ENCODE results near the gene CXCR4. TPM values are rescaled to one million over a fixed set of nuclear protein-coding genes. Genes with fewer than 3 reads are reported as not detected.

The CXCR4 gene
- total and polyA plus RNA-seq, 9 of the 15 experiments (the other 6 are each of a cell fraction or from before 2014, with no cell fraction given), result 0.07 to 0.45 (median 0.17) TPM; not detected in 3

DNA sequence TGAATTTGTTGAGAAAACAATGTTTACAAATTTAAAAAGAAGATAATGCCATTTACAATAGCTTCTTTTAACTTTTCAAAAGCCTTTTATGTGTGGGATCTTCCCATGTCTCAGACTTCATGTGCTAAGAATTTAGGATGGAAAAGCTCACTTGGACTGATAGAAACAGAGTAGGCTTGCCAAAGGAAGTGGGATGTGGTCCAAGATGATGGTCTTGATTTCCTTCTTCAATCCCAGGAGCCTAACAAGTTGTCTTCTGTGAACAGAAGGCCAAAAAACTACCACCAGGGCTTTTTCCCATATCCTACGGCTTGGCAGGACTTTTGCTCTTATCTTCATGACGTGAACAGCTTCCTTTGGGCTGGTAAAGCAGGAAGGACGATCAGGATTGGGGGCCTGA, 9.5 kb downstream of the CXCR4 start (continued):
- no peak for TF ChIP-seq KLF1 (tag; IDR thresholded peaks at IDR 0.05)
- TF ChIP-seq NUFIP1 (IDR thresholded peaks at IDR 0.05; ENCODE audit: partially characterized antibody), result no peak
- no peak for TF ChIP-seq ZNF707 (CRISPR knock-in tag; conservative IDR thresholded peaks at IDR 0.05)
- TF ChIP-seq ZNF239 (CRISPR knock-in tag; IDR thresholded peaks at IDR 0.05), result no peak
- TF ChIP-seq PCBP2 (IDR thresholded peaks at IDR 0.05; ENCODE audit: low read depth, low read length, poor library complexity, severe bottlenecking), result no peak
- TF ChIP-seq POLR2A (conservative IDR thresholded peaks at IDR 0.05), result no peak

DNA sequence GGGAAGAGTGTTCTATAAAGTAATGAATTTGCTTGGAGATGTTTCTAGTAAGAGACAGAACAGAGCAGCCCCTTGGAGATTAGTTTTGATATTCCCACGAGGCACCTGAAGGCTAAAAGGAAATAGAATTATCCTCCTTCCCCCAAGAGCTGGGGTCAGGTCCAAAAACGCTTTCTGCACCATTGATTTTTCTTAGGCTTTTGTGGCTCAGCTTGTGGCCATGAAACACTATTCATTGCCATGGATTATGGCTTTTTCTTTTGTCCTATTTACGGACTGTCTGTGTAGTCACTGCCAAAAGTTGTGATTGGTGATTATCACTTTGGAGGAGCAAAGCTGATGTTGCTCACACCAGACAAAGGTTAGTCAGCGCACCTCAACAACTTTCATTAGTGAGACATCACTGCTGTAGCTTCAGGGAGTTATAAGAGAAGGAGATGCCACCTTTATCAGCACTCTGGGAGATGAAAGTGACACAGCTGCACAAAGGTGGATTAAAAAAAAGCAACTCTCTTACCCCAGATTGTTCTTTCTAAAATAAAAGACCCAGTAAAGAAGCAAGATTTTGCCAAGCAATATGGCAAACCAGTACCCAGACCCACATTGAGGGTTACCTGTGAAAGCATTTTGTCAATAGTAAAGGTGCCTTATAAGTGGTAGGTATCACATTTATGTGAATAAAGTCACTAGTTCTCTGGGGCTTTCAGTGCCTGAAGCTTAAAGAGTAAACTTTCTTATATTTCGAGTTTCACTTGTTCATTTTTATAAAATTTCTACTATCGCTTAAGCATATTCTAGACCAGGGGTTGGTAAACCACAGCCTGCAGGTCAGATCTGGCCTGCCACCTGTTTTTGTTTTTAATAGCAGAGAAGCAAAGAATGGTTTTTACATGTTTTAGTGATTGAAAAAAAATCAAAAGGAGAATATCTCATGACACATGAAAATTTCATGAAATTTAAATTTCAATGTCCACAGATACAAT, 10.6 kb downstream of the CXCR4 start:
- intact Hi-C loops (cut with micrococcal nuclease), result no loop called here
- no peak overlapping the region for H3K9ac ChIP-seq (ENCODE audit: insufficient read depth in 1 of 2, low read depth in 2 of 2, low read length in 2 of 2)
- ChIA-PET POLR2A (interaction anchor here (0.6 to 1.1 kb wide), 2 partner anchors 9 to 18 kb away, joined by 3 read pairs; no protein-coding TSS in a partner anchor), CTCF (ENCODE audit: low intra/inter-chr PET ratio) (no interaction called here)
- H3K4me1 ChIP-seq (replicated peaks in 1 of 2; ENCODE audit: control insufficient read depth in 2 of 2, insufficient read depth in 2 of 2, low read length in 2 of 2), result no peaks in the 10 kb centered on the region
- H3K27ac ChIP-seq (ENCODE audit: extremely low read depth, low read depth, low read length), result no peak overlapping the region
- H3K9me1 ChIP-seq (ENCODE audit: control insufficient read depth, insufficient read depth, low read length), result no peaks in the 10 kb centered on the region
- H3K36me3 ChIP-seq (ENCODE audit: control insufficient read depth, insufficient read depth, low read length), result no peaks in the 10 kb centered on the region
- 0% methylated on average over 6 of the region's 6 CpGs for WGBS (ENCODE audit: insufficient coverage, low coverage, missing lambda C conversion rate)
- DNase-seq (ENCODE audit: extremely low read depth in 1 of 4, low spot score in 3 of 4) (no peak), FAIRE-seq (no peak), ATAC-seq (no peak)
- H3K79me2 ChIP-seq (ENCODE audit: control insufficient read depth, insufficient read depth, low read length), result no peaks in the 10 kb centered on the region
- in situ Hi-C loops (cut with MboI), result no loop called here
- no peaks in the 10 kb centered on the region for H3K9me3 ChIP-seq (replicated peaks; ENCODE audit: control insufficient read depth, insufficient read depth, low read depth, low read length)
- no peaks in the 10 kb centered on the region for H4K20me1 ChIP-seq (replicated peaks; ENCODE audit: control insufficient read depth, insufficient read depth, low read length)
- no peak overlapping the region for H2AFZ ChIP-seq (ENCODE audit: low read depth, low read length)
- H3K4me3 ChIP-seq, result no peak overlapping the region
- no peak overlapping the region for H3K4me2 ChIP-seq (ENCODE audit: insufficient read depth, low read length)
- no TSS peak for BruUV-seq (replicated peaks)
- H3K27me3 ChIP-seq (ENCODE audit: control insufficient read depth in 2 of 2, insufficient read depth in 2 of 2, low read length in 2 of 2), result peaks cover 2 to 9% of the 10 kb centered on the region in 2 experiments; a peak in 2 of 5 replicates
- TF ChIP-seq ZNF316 (IDR thresholded peaks at IDR 0.05) (no peak), SPI1 (IDR thresholded peaks at IDR 0.05; ENCODE audit: borderline replicate concordance, low read depth, low read length) (no peak), ZNF551 (CRISPR knock-in tag; IDR thresholded peaks at IDR 0.05) (no peak), XRCC4 (IDR thresholded peaks at IDR 0.05; ENCODE audit: extremely low read depth, insufficient read depth, insufficient read length) (no peak), TEAD4 (IDR thresholded peaks at IDR 0.05; ENCODE audit: low read length) (no peak), TEAD4 (CRISPR knock-in tag; IDR thresholded peaks at IDR 0.05; ENCODE audit: borderline replicate concordance) (no peak), ETS2 (tag; IDR thresholded peaks at IDR 0.05; ENCODE audit: borderline replicate concordance, poor library complexity, severe bottlenecking) (no peak), POLR2G (IDR thresholded peaks at IDR 0.05; ENCODE audit: low read depth, low read length) (no peak), ZSCAN32 (CRISPR knock-in tag; IDR thresholded peaks at IDR 0.05) (no peak), MEF2D (tag; conservative IDR thresholded peaks at IDR 0.05; ENCODE audit: low read depth) (no peak), JUN (IDR thresholded peaks at IDR 0.05; ENCODE audit: borderline replicate concordance, low read depth, low read length) (no peak), JUN (CRISPR knock-in tag; IDR thresholded peaks at IDR 0.05; ENCODE audit: borderline replicate concordance) (no peak)
- TF ChIP-seq, protein P1, sequence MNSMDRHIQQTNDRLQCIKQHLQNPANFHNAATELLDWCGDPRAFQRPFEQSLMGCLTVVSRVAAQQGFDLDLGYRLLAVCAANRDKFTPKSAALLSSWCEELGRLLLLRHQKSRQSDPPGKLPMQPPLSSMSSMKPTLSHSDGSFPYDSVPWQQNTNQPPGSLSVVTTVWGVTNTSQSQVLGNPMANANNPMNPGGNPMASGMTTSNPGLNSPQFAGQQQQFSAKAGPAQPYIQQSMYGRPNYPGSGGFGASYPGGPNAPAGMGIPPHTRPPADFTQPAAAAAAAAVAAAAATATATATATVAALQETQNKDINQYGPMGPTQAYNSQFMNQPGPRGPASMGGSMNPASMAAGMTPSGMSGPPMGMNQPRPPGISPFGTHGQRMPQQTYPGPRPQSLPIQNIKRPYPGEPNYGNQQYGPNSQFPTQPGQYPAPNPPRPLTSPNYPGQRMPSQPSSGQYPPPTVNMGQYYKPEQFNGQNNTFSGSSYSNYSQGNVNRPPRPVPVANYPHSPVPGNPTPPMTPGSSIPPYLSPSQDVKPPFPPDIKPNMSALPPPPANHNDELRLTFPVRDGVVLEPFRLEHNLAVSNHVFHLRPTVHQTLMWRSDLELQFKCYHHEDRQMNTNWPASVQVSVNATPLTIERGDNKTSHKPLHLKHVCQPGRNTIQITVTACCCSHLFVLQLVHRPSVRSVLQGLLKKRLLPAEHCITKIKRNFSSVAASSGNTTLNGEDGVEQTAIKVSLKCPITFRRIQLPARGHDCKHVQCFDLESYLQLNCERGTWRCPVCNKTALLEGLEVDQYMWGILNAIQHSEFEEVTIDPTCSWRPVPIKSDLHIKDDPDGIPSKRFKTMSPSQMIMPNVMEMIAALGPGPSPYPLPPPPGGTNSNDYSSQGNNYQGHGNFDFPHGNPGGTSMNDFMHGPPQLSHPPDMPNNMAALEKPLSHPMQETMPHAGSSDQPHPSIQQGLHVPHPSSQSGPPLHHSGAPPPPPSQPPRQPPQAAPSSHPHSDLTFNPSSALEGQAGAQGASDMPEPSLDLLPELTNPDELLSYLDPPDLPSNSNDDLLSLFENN (IDR thresholded peaks at IDR 0.05; ENCODE audit: low read depth in 2 of 2, low read length in 2 of 2), result no peak

Measured in K562 (cell line).